Glutamatergic neuron (in vitro differentiated cells): ENCODE results near the gene CRAT. TPM values are rescaled to one million over a fixed set of nuclear protein-coding genes. Genes with fewer than 3 reads are reported as not detected.

Experiments used
- DNase-seq: peaks from one replicate; pipeline ENCODE4 v3.0.0; 2022
- H3K27ac Mint-ChIP-seq: one replicate; pipeline ENCODE4 v1.8.0; 2020; ENCODE audit warnings: mild to moderate bottlenecking, mixed read lengths, inconsistent platforms; ENCODE audit not compliant: unreplicated experiment
- H3K27me3 Mint-ChIP-seq: one replicate; pipeline ENCODE4 v1.8.0; 2020; ENCODE audit warnings: mild to moderate bottlenecking, moderate library complexity, mixed read lengths, inconsistent platforms; ENCODE audit not compliant: unreplicated experiment
- H3K36me3 Mint-ChIP-seq: one replicate; pipeline ENCODE4 v1.8.0; 2020; ENCODE audit warnings: mild to moderate bottlenecking, mixed read lengths, inconsistent platforms; ENCODE audit not compliant: unreplicated experiment
- H3K4me1 Mint-ChIP-seq: one replicate; pipeline ENCODE4 v1.8.0; 2020; ENCODE audit warnings: mild to moderate bottlenecking, low read depth, mixed read lengths, inconsistent platforms; ENCODE audit not compliant: unreplicated experiment
- H3K4me3 Mint-ChIP-seq: one replicate; pipeline ENCODE4 v1.8.0; 2020; ENCODE audit warnings: mild to moderate bottlenecking, mixed read lengths, inconsistent platforms; ENCODE audit not compliant: unreplicated experiment
- H3K9me3 Mint-ChIP-seq: one replicate; pipeline ENCODE4 v1.8.0; 2020; ENCODE audit warnings: mild to moderate bottlenecking, moderate library complexity, mixed read lengths, inconsistent platforms; ENCODE audit not compliant: unreplicated experiment
- CTCF ChIP-seq: fragments of 200-600 bp; sonication (generic); IDR thresholded peaks from one replicate; pipeline ENCODE4 v1.5.0; 2021; ENCODE audit not compliant: partially characterized antibody, unreplicated experiment
- total RNA-seq: library from RNA; stranded (reverse); fragmentation: NEBNext Ultra II Directional; extraction: Animal tissue kit (Norgen Biotek cat#: 25700); gene quantifications from one replicate; pipeline ENCODE4 v1.2.1, GENCODE V29; 2021; ENCODE audit not compliant: unreplicated experiment

The CRAT gene
- total RNA-seq, 1 donor from 2014 or later: 95.8 TPM

GRCh38 chr9:129108083-129108804 lies 2.3 kb downstream of the CRAT start:
- Mint-ChIP-seq H3K36me3 (no peaks in the 10 kb centered on the region), H3K4me3 (no peak overlapping the region), H3K4me1 (peaks cover 8% of the 10 kb centered on the region), H3K27me3 (peaks cover 12% of the 10 kb centered on the region), H3K9me3 (peaks cover 5% of the 10 kb centered on the region), H3K27ac (no peak overlapping the region)
- no peak for TF ChIP-seq CTCF
- DNase-seq: no peak

- no peak for TF ChIP-seq CTCF
- H3K27me3 Mint-ChIP-seq: peaks cover 12% of the 10 kb centered on the region
- no peak overlapping the region for H3K27ac Mint-ChIP-seq
- peak overlapping the region; percentile 26 for H3K4me3 Mint-ChIP-seq
- H3K9me3 Mint-ChIP-seq: peaks cover 5% of the 10 kb centered on the region
- H3K36me3 Mint-ChIP-seq: no peaks in the 10 kb centered on the region
- DNase-seq: no peak
- peaks cover 8% of the 10 kb centered on the region for H3K4me1 Mint-ChIP-seq
Measured at GRCh38 chr9:129107651-129108050, 2.9 kb downstream of the CRAT start.

- no peaks in the 10 kb centered on the region for H3K36me3 Mint-ChIP-seq
- TF ChIP-seq CTCF: no peak
- no peak overlapping the region for H3K27ac Mint-ChIP-seq
- H3K9me3 Mint-ChIP-seq: peaks cover 6% of the 10 kb centered on the region
- peaks cover 8% of the 10 kb centered on the region for H3K4me1 Mint-ChIP-seq
- H3K27me3 Mint-ChIP-seq: peaks cover 17% of the 10 kb centered on the region
- DNase-seq: no peak
- no peak overlapping the region for H3K4me3 Mint-ChIP-seq
Measured at GRCh38 chr9:129105857-129106694, 4.5 kb downstream of the CRAT start.

- peaks cover 7% of the 10 kb centered on the region for H3K27me3 Mint-ChIP-seq
- DNase-seq: no peak
- peaks cover 2% of the 10 kb centered on the region for H3K9me3 Mint-ChIP-seq
- H3K36me3 Mint-ChIP-seq: no peaks in the 10 kb centered on the region
- H3K4me1 Mint-ChIP-seq: peaks cover 2% of the 10 kb centered on the region
- H3K27ac Mint-ChIP-seq: no peak overlapping the region
- H3K4me3 Mint-ChIP-seq: no peak overlapping the region
- no peak for TF ChIP-seq CTCF
Measured at GRCh38 chr9:129104051-129104450, 6.5 kb downstream of the CRAT start.

GRCh38 chr9:129103595-129103965 lies 7.0 kb downstream of the CRAT start:
- Mint-ChIP-seq H3K4me3 (no peak overlapping the region), H3K27ac (no peak overlapping the region), H3K9me3 (peaks cover 2% of the 10 kb centered on the region), H3K4me1 (no peaks in the 10 kb centered on the region), H3K36me3 (no peaks in the 10 kb centered on the region), H3K27me3 (peaks cover 7% of the 10 kb centered on the region)
- TF ChIP-seq CTCF: no peak
- DNase-seq: no peak
